ENCODE measurements around the gene RHCG. TPM values are rescaled to one million over a fixed set of nuclear protein-coding genes. Genes with fewer than 3 reads are reported as not detected.

Gene RHCG
- total RNA-seq, 1 experiment from 2014 or later: 3.0 TPM

- Histone ChIP-seq H3K4me3 (ENCODE audit: low read depth in 2 of 2, low read length in 2 of 2) (no peak overlapping the region), H3K27me3 (ENCODE audit: control insufficient read depth, insufficient read depth, low read length) (no peaks in the 10 kb centered on the region), H3K36me3 (ENCODE audit: control insufficient read depth, insufficient read depth, low read length) (no peaks in the 10 kb centered on the region), H3K9me3 (ENCODE audit: control insufficient read depth, insufficient read depth, low read depth, low read length) (no peaks in the 10 kb centered on the region), H3K27ac (ENCODE audit: low read length) (no peak overlapping the region), H3K4me1 (ENCODE audit: control insufficient read depth, insufficient read depth, low read length) (peaks cover 16% of the 10 kb centered on the region)
- TF ChIP-seq REST (IDR thresholded peaks at IDR 0.05; ENCODE audit: insufficient read depth in 1 of 2, low read depth in 2 of 2, low read length in 1 of 2) (no peak), SIN3A (IDR thresholded peaks at IDR 0.05; ENCODE audit: borderline replicate concordance, insufficient read depth, low read depth, low read length) (no peak), POLR2AphosphoS5 (IDR thresholded peaks at IDR 0.05; ENCODE audit: low read depth, low read length) (no peak)
- BruUV-seq (replicated peaks): no TSS peak
- DNase-seq (ENCODE audit: low read depth, low spot score) (no peak), ATAC-seq (no peak)
- CTCF ChIA-PET: no interaction called here
- in situ Hi-C loops (cut with HindIII; ENCODE audit: low pct_unique_long_range_greater_than_20kb, low sequenced_read_pairs): no loop called here
- POLR2A ChIA-PET: interaction anchor here (0.8 kb wide), 1 partner anchor 37 kb away, joined by 3 read pairs; no protein-coding TSS in a partner anchor
- intact Hi-C loops (cut with micrococcal nuclease; ENCODE audit: unreplicated experiment): loop anchor here (5.0 kb wide), 1 partner anchor 64 kb away; no protein-coding TSS in a partner anchor
Measured at GRCh38 chr15:89492934-89493631, 3.3 kb downstream of the RHCG start.

GRCh38 chr15:89492111-89492641, 4.2 kb downstream of the RHCG start:
- no peak overlapping the region for H3K27ac ChIP-seq (ENCODE audit: low read length)
- H3K9me3 ChIP-seq (ENCODE audit: control insufficient read depth, insufficient read depth, low read depth, low read length): no peaks in the 10 kb centered on the region
- ATAC-seq (peak; percentile 77), DNase-seq (ENCODE audit: low read depth, low spot score) (no peak)
- ChIA-PET POLR2A (no interaction called here), CTCF (no interaction called here)
- H3K4me3 ChIP-seq (ENCODE audit: low read depth in 2 of 2, low read length in 2 of 2): no peak overlapping the region
- H3K27me3 ChIP-seq (ENCODE audit: control insufficient read depth, insufficient read depth, low read length): no peaks in the 10 kb centered on the region
- intact Hi-C loops (cut with micrococcal nuclease; ENCODE audit: unreplicated experiment): loop anchor here (5.0 kb wide), 1 partner anchor 65 kb away; no protein-coding TSS in a partner anchor
- no TSS peak for BruUV-seq (replicated peaks)
- TF ChIP-seq CTCF (IDR thresholded peaks at IDR 0.05) (peak; percentile 86), SIN3A (IDR thresholded peaks at IDR 0.05; ENCODE audit: borderline replicate concordance, insufficient read depth, low read depth, low read length) (no peak), REST (IDR thresholded peaks at IDR 0.05; ENCODE audit: insufficient read depth in 1 of 2, low read depth in 2 of 2, low read length in 1 of 2) (no peak), POLR2AphosphoS5 (IDR thresholded peaks at IDR 0.05; ENCODE audit: low read depth, low read length) (no peak), TCF7L2 (IDR thresholded peaks at IDR 0.05; ENCODE audit: low read depth, low read length) (no peak)
- in situ Hi-C loops (cut with HindIII; ENCODE audit: low pct_unique_long_range_greater_than_20kb, low sequenced_read_pairs): no loop called here
- no peaks in the 10 kb centered on the region for H3K36me3 ChIP-seq (ENCODE audit: control insufficient read depth, insufficient read depth, low read length)
- H3K4me1 ChIP-seq (ENCODE audit: control insufficient read depth, insufficient read depth, low read length): peaks cover 9% of the 10 kb centered on the region
